HFF-Myc (cell line): ENCODE data around the gene ACHE.

Experiments used
- DNase-seq: peaks from one replicate; pipeline ENCODE4 v3.0.0-alpha.2; 2011; ENCODE audit warnings: low read depth; ENCODE audit errors: extremely low read depth
- H3K4me3 ChIP-seq: replicated peaks from 2 replicates; pipeline ENCODE4 v1.5.1; 2011; ENCODE audit warnings: low read depth, mild to moderate bottlenecking, control low read depth, low read length
- CTCF ChIP-seq: IDR thresholded peaks from 2 replicates; pipeline ENCODE4 v1.5.1; 2012; ENCODE audit warnings: mild to moderate bottlenecking, low read depth, low read length, control low read depth; ENCODE audit errors: missing control alignments

ACHE gene

DNA sequence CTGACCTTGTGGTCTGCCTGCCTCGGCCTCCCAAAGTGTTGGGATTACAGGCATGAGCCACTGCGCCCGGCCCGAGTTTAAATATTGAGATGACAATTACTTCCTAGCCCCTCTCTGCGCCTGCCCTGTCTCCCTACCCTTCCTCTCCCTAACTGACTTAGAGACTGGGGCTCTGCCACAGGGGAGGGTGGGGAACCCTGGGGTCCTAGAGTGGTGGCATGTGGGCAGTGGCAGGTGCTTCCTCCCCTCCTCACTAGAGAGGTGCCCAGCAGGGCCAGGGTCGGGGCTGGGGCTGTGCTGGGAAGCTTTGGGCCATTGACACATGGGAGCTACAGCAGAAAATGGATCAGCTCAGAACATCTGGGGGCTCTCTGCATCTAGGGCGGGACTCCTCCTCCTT lies 7.0 kb upstream of the ACHE start:
- no peak for DNase-seq
- no peak for TF ChIP-seq CTCF
- H3K4me3 ChIP-seq, result no peak overlapping the region

DNA sequence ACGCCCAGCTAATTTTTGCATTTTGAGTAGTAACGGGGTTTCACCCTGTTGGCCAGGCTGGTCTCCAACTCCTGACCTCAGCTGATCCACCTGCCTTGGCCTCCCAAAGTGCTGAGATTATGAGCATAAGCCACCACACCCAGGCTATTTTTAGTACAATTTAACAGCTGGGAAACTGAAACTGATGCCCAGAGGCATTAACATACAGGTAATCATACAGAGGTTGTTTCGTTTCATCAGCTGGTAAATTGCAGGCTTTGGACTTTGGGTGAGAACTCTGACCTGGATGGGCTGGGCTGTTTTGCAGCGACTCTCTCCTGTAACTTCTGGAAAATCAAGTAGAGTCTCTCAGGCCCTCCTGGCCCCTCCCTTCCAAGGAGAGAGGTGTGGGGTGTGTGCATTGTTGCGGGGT lies 6.2 kb upstream of the ACHE start:
- DNase-seq, result no peak
- no peak for TF ChIP-seq CTCF
- no peak overlapping the region for H3K4me3 ChIP-seq

- no peak for TF ChIP-seq CTCF
- DNase-seq, result no peak
- no peak overlapping the region for H3K4me3 ChIP-seq
These were observed 5.3 kb upstream of the ACHE start for GRCh38 chr7:100900978-100901377.

DNA sequence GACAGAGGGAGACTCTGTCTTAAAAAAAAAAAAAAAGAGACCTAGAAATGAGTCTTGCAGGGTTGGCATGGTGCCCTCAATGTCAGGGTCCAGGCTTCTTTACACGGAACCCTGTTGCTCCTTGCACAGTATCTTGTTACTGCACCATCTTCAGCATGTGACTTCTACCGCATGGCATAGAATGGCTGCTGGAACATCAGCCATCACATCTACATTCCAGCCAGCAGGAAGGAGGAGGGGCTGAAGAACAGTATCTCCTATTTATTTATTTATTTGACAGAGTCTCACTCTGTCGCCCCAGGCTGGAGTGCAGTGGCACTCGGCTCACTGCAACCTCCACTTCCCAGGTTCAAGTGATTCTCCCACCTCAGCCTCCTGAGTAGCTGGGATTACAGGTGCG lies 3.7 kb upstream of the ACHE start:
- no peak for DNase-seq
- TF ChIP-seq CTCF, result no peak
- no peak overlapping the region for H3K4me3 ChIP-seq

GRCh38 chr7:100897772-100898454 lies 2.2 kb upstream of the ACHE start:
- DNase-seq, result no peak
- H3K4me3 ChIP-seq, result no peak overlapping the region
- TF ChIP-seq CTCF, result no peak

GRCh38 chr7:100896732-100897608 lies 1.3 kb upstream of the ACHE start:
- H3K4me3 ChIP-seq, result no peak overlapping the region
- no peak for DNase-seq
- peak; percentile 67 for TF ChIP-seq CTCF
